CD4-positive, alpha-beta T cell treated with Interleukin-10 for 1 hour (primary cell): ENCODE results near the gene ZNF433.
"Not testable (repeated sequence)": the region's sequence is repeated elsewhere in the genome, so short reads cannot be mapped to it uniquely, and the experiment has no call there.

ENCODE experiments used
- DNase-seq: peaks from one replicate; pipeline ENCODE4 v3.0.0-alpha.2; 2020

The ZNF433 gene

GRCh38 chr19:12035220-12036172 is at the start of gene ZNF433:
Gene ZNF433, minus strand, starts transcription at chr19:12035679. Its CDS starts 140 bp downstream, at chr19:12035539.
- peak; percentile 65 for DNase-seq

- not testable (repeated sequence) for DNase-seq
These were observed 47.9 kb upstream of the ZNF433 start for GRCh38 chr19:12083336-12083735.

GRCh38 chr19:12077375-12077774 is 41.9 kb upstream of the ZNF433 start:
- DNase-seq: no peak

- not testable (repeated sequence) for DNase-seq
These were observed 40.9 kb upstream of the ZNF433 start for GRCh38 chr19:12076331-12076730.

GRCh38 chr19:12075538-12076139 is 40.2 kb upstream of the ZNF433 start:
- no peak for DNase-seq

GRCh38 chr19:12064590-12065538 is 29.4 kb upstream of the ZNF433 start, which contains the start of gene ZNF844:
Gene ZNF844, plus strand, starts transcription at chr19:12064731. Its CDS starts 143 bp downstream, at chr19:12064874.
- DNase-seq: peak; percentile 78

- DNase-seq: no peak
These were observed 20.3 kb upstream of the ZNF433 start for GRCh38 chr19:12055784-12056183.

GRCh38 chr19:12052497-12053169 is 17.2 kb upstream of the ZNF433 start, which contains the start of gene ZNF878:
Gene ZNF878, minus strand, starts transcription at chr19:12052961. Its CDS starts 160 bp downstream, at chr19:12052801.
- peak; percentile 48 for DNase-seq

- no peak for DNase-seq
These were observed 16.6 kb upstream of the ZNF433 start for GRCh38 chr19:12052091-12052496.

- DNase-seq: no peak
These were observed 12.4 kb upstream of the ZNF433 start for GRCh38 chr19:12047868-12048267.

GRCh38 chr19:12043752-12044422 is 8.4 kb upstream of the ZNF433 start:
- DNase-seq: no peak

GRCh38 chr19:12042893-12043292 is 7.4 kb upstream of the ZNF433 start:
- no peak for DNase-seq

GRCh38 chr19:12034620-12035019 is 859 bp downstream of the ZNF433 start:
- no peak for DNase-seq

GRCh38 chr19:12034198-12034597 is 1.3 kb downstream of the ZNF433 start:
- DNase-seq: no peak

GRCh38 chr19:12015753-12016116 is 19.7 kb downstream of the ZNF433 start:
- DNase-seq: no peak

- DNase-seq: no peak
These were observed 20.3 kb downstream of the ZNF433 start for GRCh38 chr19:12015015-12015752.

GRCh38 chr19:12000152-12000981 is 35.1 kb downstream of the ZNF433 start:
- DNase-seq: no peak

GRCh38 chr19:11995174-11995573 is 40.3 kb downstream of the ZNF433 start:
- DNase-seq: no peak

GRCh38 chr19:11991921-11992320 is 43.6 kb downstream of the ZNF433 start:
- not testable (repeated sequence) for DNase-seq

- no peak for DNase-seq
These were observed 46.4 kb downstream of the ZNF433 start for GRCh38 chr19:11989112-11989456.
